Measurements from ENCODE around the gene TUBB. TPM values are rescaled to one million over a fixed set of nuclear protein-coding genes. Genes with fewer than 3 reads are reported as not detected.
A peak's percentile ranks its signal among the peaks of the same experiment; 100 is the strongest.

The TUBB gene
- total RNA-seq, 1 donor from 2014 or later: 187 TPM

GRCh38 chr6:30742316-30743098 is 22.4 kb downstream of the TUBB start, which contains the start of gene FLOT1:
FLOT1 (minus strand) TSS chr6:30742687; CDS start chr6:30742189, 498 bp downstream.
- intact Hi-C loops (cut with micrococcal nuclease): loop anchor here (10.0 kb wide), 2 partner anchors 82 to 142 kb away; partner anchors contain the start of gene DDR1
- Histone ChIP-seq H3K4me1 (peaks cover 73% of the 10 kb centered on the region), H3K4me3 (peak within 1 kb of the TSS; percentile 93), H3K36me3 (peaks cover 38% of the 10 kb centered on the region), H3K27me3 (ENCODE audit: low read depth) (no peaks in the 10 kb centered on the region), H3K9me3 (replicated peaks) (no peaks in the 10 kb centered on the region), H3K27ac (replicated peaks) (peak within 1 kb of the TSS; percentile 98)
- DNase-seq: peak; percentile 99
- no peak for TF ChIP-seq CTCF (IDR thresholded peaks at IDR 0.05; ENCODE audit: borderline replicate concordance)

GRCh38 chr6:30743099-30744053 is 23.2 kb downstream of the TUBB start:
- intact Hi-C loops (cut with micrococcal nuclease): loop anchor here (10.0 kb wide), 2 partner anchors 81 to 141 kb away; partner anchors contain the start of gene DDR1
- DNase-seq: no peak

GRCh38 chr6:30744054-30744805 is 24.1 kb downstream of the TUBB start, which contains the start of gene IER3:
IER3 (minus strand) TSS chr6:30744547; CDS start chr6:30744518, 29 bp downstream.
- intact Hi-C loops (cut with micrococcal nuclease): loop anchor here (10.0 kb wide), 2 partner anchors 81 to 141 kb away; partner anchors contain the start of gene DDR1
- H3K9me3 ChIP-seq (replicated peaks): no peaks in the 10 kb centered on the region
- peaks cover 22% of the 10 kb centered on the region for H3K36me3 ChIP-seq
- TF ChIP-seq CTCF (IDR thresholded peaks at IDR 0.05; ENCODE audit: borderline replicate concordance): peak; percentile 80
- no peaks in the 10 kb centered on the region for H3K27me3 ChIP-seq (ENCODE audit: low read depth)
- peak within 1 kb of the TSS; percentile 93 for H3K4me3 ChIP-seq
- peak; percentile 84 for DNase-seq
- peak within 1 kb of the TSS; percentile 98 for H3K27ac ChIP-seq (replicated peaks)
- peaks cover 71% of the 10 kb centered on the region for H3K4me1 ChIP-seq

More at GRCh38 chr6:30743099-30744053, 23.2 kb downstream of the TUBB start:
- H3K27me3 ChIP-seq (ENCODE audit: low read depth): no peaks in the 10 kb centered on the region
- peaks cover 73% of the 10 kb centered on the region for H3K4me1 ChIP-seq
- peaks cover 30% of the 10 kb centered on the region for H3K36me3 ChIP-seq
- peak overlapping the region; percentile 98 for H3K27ac ChIP-seq (replicated peaks)
- no peaks in the 10 kb centered on the region for H3K9me3 ChIP-seq (replicated peaks)
- no peak for TF ChIP-seq CTCF (IDR thresholded peaks at IDR 0.05; ENCODE audit: borderline replicate concordance)
- H3K4me3 ChIP-seq: peak overlapping the region; percentile 93

GRCh38 chr6:30747300-30747687 is 27.1 kb downstream of the TUBB start:
- no peaks in the 10 kb centered on the region for H3K36me3 ChIP-seq
- no peaks in the 10 kb centered on the region for H3K27me3 ChIP-seq (ENCODE audit: low read depth)
- intact Hi-C loops (cut with micrococcal nuclease): loop anchor here (10.0 kb wide), 2 partner anchors 78 to 138 kb away; partner anchors contain the start of gene DDR1
- no peak overlapping the region for H3K4me3 ChIP-seq
- no peaks in the 10 kb centered on the region for H3K9me3 ChIP-seq (replicated peaks)
- H3K4me1 ChIP-seq: peaks cover 53% of the 10 kb centered on the region
- no peak for TF ChIP-seq CTCF (IDR thresholded peaks at IDR 0.05; ENCODE audit: borderline replicate concordance)
- no peak for DNase-seq
- H3K27ac ChIP-seq (replicated peaks): peak overlapping the region; percentile 14
